Tibial artery (tissue), 4 donors: ENCODE measurements around the gene MSRB1.

Source experiments
- DNase-seq, 2 donors: peaks; one replicate each; pipeline ENCODE4 v3.0.0-alpha.2; 2019
- H3K27ac ChIP-seq, 2 donors: fragments of 200-600 bp; sonication (generic) in 1 of 2; 1 replicate in 1 of 2; 2 replicates in 1 of 2; pipeline ENCODE4 v1.5.1; 2018 to 2019; ENCODE audit warnings: mild to moderate bottlenecking in 1 of 2
- H3K27me3 ChIP-seq, 2 donors: fragments of 200-600 bp; sonication (generic) in 1 of 2; one replicate each; pipeline versions ENCODE4 v1.5.1 to v1.6.0; 2016 to 2019
- H3K36me3 ChIP-seq, 3 donors: fragments of 200-600 bp; sonication (generic) in 2 of 3; one replicate each; pipeline ENCODE4 v1.5.1; 2016 to 2019; ENCODE audit warnings: mild to moderate bottlenecking in 2 of 3
- H3K4me1 ChIP-seq, 4 donors: fragments of 200-600 bp; sonication (generic) in 2 of 4; 1 replicate in 3 of 4; 2 replicates in 1 of 4; pipeline ENCODE4 v1.5.1; 2016 to 2019
- H3K4me3 ChIP-seq, 2 donors: fragments of 200-600 bp; sonication (generic) in 1 of 2; 1 replicate in 1 of 2; 2 replicates in 1 of 2; pipeline ENCODE4 v1.5.1; 2018 to 2019; ENCODE audit warnings: mild to moderate bottlenecking in 2 of 2
- H3K9me3 ChIP-seq, 3 donors: fragments of 200-600 bp; sonication (generic) in 1 of 3; one replicate each; pipeline ENCODE4 v1.5.1; 2016 to 2019
- intact Hi-C: fragments of 100-400 bp; cut with DNase I; formaldehyde crosslinking; loops from one replicate; pipeline ENCODE4 v1.15.0; 2023; ENCODE audit warnings: low total_unique reads
- TF ChIP-seq, protein P1 (sequence below), 2 experiments: fragments of 200-600 bp in 1 of 2; fragments of 450-650 bp in 1 of 2; IDR thresholded peaks; one replicate each; pipeline ENCODE4 v1.5.1; 2017 to 2019; ENCODE audit warnings: antibody characterized with exemption in 2 of 2, mild to moderate bottlenecking in 1 of 2, moderate library complexity in 1 of 2

Gene MSRB1

DNA sequence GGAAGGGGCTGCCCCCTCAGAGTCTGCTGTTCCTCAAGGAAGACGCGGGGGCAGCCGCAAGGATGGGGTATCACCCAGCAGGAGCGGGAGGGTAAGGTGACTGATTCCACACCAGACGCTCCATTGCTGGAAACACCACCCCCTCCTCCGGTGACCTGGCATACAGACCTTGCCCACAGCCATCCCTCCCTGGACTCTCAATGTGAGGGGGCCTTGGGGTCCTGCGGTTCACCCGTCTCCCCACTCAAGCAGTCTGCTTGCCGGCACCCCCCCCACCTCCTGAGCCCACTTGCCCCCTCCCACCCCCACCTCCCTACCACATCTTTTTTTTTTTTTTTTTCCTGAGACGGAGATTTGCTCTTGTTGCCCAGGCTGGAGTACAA lies 12.7 kb downstream of the MSRB1 start:
- Histone ChIP-seq H3K4me1 (peaks cover 0 to 11% (median 10%) of the 10 kb centered on the region in 4 donors), H3K4me3 (no peak overlapping the region), H3K27ac (no peak overlapping the region), H3K9me3 (no peaks in the 10 kb centered on the region), H3K27me3 (peaks cover 0 to 15% of the 10 kb centered on the region in 2 donors), H3K36me3 (no peaks in the 10 kb centered on the region)
- TF ChIP-seq, protein P1, sequence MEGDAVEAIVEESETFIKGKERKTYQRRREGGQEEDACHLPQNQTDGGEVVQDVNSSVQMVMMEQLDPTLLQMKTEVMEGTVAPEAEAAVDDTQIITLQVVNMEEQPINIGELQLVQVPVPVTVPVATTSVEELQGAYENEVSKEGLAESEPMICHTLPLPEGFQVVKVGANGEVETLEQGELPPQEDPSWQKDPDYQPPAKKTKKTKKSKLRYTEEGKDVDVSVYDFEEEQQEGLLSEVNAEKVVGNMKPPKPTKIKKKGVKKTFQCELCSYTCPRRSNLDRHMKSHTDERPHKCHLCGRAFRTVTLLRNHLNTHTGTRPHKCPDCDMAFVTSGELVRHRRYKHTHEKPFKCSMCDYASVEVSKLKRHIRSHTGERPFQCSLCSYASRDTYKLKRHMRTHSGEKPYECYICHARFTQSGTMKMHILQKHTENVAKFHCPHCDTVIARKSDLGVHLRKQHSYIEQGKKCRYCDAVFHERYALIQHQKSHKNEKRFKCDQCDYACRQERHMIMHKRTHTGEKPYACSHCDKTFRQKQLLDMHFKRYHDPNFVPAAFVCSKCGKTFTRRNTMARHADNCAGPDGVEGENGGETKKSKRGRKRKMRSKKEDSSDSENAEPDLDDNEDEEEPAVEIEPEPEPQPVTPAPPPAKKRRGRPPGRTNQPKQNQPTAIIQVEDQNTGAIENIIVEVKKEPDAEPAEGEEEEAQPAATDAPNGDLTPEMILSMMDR (IDR thresholded peaks at IDR 0.05) = no peak
- intact Hi-C loops = loop anchor here (5.0 kb wide), 1 partner anchor 68 kb away; no protein-coding TSS in a partner anchor
- DNase-seq = no peak

DNA sequence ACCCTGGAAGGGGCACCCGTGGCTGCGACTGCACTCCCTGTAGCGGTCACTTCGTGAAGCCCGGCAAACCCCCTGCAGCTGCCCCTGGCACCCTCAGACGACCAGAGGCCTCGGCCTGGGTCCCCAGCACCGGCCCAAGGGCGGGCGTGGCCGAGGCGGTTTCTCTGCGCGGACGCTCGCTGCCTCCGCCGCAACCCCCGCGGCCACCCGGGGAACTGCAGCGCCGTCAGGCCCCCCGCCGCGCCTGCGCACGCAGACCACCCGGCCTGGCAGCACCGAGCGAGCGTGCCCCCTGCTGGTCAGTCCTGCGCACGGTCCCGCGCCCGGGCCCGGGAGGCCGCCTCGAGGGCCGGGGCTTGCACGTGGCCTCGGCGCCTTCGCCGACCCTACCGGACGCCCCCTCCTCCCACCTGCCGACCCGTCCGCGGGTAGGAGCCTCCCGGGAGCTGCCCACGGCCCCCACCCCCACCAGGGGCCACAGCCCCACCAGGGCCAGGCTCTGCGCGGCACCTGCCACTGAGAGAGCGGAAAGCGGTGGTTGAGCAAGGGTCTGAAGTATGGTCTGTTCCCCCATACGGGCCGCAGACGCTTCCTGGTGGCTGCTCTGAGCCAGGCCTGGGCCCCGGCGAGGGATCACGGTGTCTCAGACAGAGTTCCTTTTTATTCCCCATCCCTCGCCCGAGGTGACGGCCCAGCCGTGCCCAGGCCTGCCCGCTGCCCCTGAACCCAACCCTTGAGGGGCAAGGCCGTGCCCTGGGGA lies 13.2 kb downstream of the MSRB1 start:
- H3K36me3 ChIP-seq = no peaks in the 10 kb centered on the region
- H3K27me3 ChIP-seq = peaks cover 0 to 20% of the 10 kb centered on the region in 2 donors
- H3K4me3 ChIP-seq = peak overlapping the region; percentile 53 to 67
- no peaks in the 10 kb centered on the region for H3K9me3 ChIP-seq
- intact Hi-C loops = loop anchor here (5.0 kb wide), 1 partner anchor 67 kb away; no protein-coding TSS in a partner anchor
- peak overlapping the region; percentile 46 to 68 for H3K27ac ChIP-seq
- peaks cover 0 to 11% (median 10%) of the 10 kb centered on the region in 4 donors for H3K4me1 ChIP-seq
- peak; percentile 77 to 91 for DNase-seq
- TF ChIP-seq, protein P1 (IDR thresholded peaks at IDR 0.05) = peak; percentile 98 to 100

DNA sequence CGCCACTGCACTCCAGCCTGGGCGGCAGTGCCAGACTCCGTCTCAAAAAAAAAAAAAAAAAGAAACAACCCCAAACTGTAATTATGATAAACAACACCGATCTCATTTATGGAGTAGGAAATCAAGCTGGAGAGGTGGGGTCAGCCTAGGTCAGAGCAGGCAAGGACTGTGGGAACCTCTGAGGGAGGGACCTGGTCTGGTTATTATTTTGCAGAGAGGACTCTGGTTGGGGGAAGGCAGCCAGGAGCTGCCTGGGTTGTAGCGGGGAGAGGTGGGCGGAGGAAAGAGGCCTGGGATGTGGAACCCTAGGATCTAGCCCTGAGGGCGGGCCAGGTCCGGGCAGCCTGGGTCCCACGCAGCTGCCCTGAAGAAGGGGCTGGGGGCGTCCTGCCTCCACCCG lies 13.9 kb downstream of the MSRB1 start:
- Histone ChIP-seq H3K36me3 (no peaks in the 10 kb centered on the region), H3K4me3 (peak overlapping the region; percentile 53 to 67), H3K27ac (peak overlapping the region; percentile 46 to 68), H3K4me1 (peaks cover 0 to 11% (median 10%) of the 10 kb centered on the region in 4 donors), H3K9me3 (no peaks in the 10 kb centered on the region), H3K27me3 (peaks cover 0 to 26% of the 10 kb centered on the region in 2 donors)
- intact Hi-C loops = no loop called here
- no peak for DNase-seq
- TF ChIP-seq, protein P1 (IDR thresholded peaks at IDR 0.05) = no peak

DNA sequence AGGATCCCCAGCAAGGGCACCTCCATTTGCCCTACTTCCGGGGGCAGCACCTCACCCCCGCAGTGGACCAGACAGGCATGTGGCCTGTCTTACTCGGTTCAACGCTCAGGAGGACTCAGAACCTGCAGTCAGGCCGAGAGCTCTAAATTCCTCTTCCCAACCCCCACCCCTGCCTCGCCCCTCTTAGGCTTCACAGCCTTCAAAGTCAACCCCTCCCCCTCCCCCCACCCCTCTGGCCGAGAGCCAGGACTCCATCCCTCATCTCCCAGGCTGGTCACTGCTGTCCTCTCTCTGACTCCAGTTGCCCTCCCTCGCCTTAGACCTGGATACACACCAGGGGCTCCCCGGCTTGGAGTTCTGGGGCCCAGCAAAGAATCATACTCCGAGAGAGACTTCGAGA lies 16.7 kb downstream of the MSRB1 start:
- Histone ChIP-seq H3K9me3 (no peaks in the 10 kb centered on the region), H3K4me1 (peaks cover 0 to 11% (median 10%) of the 10 kb centered on the region in 4 donors), H3K36me3 (no peaks in the 10 kb centered on the region), H3K4me3 (no peak overlapping the region), H3K27ac (no peak overlapping the region), H3K27me3 (peaks cover 0 to 51% of the 10 kb centered on the region in 2 donors)
- TF ChIP-seq, protein P1 (IDR thresholded peaks at IDR 0.05) = no peak
- intact Hi-C loops = no loop called here
- no peak for DNase-seq

DNA sequence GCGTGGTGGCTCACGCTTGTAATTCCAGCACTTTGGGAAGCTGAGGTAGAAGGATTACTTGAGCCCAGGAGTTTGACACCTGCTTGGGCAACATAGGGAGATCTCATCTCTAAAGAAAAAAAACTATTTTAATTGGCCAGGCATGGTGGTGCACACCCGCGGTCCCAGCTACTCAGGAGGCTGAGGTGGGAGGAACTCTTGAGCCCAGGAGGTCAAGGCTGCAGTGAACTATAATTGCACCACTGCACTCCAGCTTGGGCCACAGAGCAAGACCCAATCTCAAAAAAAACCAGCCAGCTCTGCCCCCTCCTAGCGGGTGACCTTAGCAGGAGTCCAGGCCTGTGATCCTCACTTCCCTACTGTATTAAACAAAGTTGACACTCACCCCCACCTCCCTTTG lies 18.9 kb downstream of the MSRB1 start:
- TF ChIP-seq, protein P1 (IDR thresholded peaks at IDR 0.05) = no peak
- intact Hi-C loops = no loop called here
- DNase-seq = no peak
- Histone ChIP-seq H3K36me3 (no peaks in the 10 kb centered on the region), H3K4me3 (no peak overlapping the region), H3K27ac (no peak overlapping the region), H3K27me3 (peaks cover 0 to 70% of the 10 kb centered on the region in 2 donors), H3K9me3 (no peaks in the 10 kb centered on the region), H3K4me1 (peaks cover 0 to 2% (median 1%) of the 10 kb centered on the region in 4 donors)
